B cell (primary cell): ENCODE results near the gene SLC35E1. TPM values are rescaled to one million over a fixed set of nuclear protein-coding genes. Genes with fewer than 3 reads are reported as not detected.

ENCODE experiments used
- ATAC-seq: fragments of 200-7000 bp; cut with Tn5 transposase; one replicate; pipeline ENCODE4 v1.10.0; 2021; ENCODE audit warnings: low read depth, mild to moderate bottlenecking, moderate number of reproducible peaks, moderate library complexity
- CTCF ChIA-PET: fragments of 350-600 bp; sonication (Branson Sonifier 250); formaldehyde crosslinking; loops from one replicate; lab custom pipeline; 2021; ENCODE audit warnings: antibody characterized with exemption, inconsistent platforms; lab: Charles Lee
- POLR2A ChIA-PET: fragments of 350-600 bp; sonication (Branson Sonifier 250); formaldehyde crosslinking; loops from one replicate; lab custom pipeline; 2021; ENCODE audit warnings: antibody characterized with exemption; lab: Charles Lee
- DNase-seq: peaks from one replicate; pipeline ENCODE4 v3.0.0; 2013
- H2AFZ ChIP-seq: 2 replicates; pipeline ENCODE4 v1.6.1; 2012; ENCODE audit warnings: mild to moderate bottlenecking, low read depth, low read length; ENCODE audit not compliant: insufficient read depth, poor library complexity, severe bottlenecking
- H3K27ac ChIP-seq, 2 donors: 1 replicate in 1 of 2; 2 replicates in 1 of 2; pipeline ENCODE4 v1.5.1; 2012 to 2013; ENCODE audit warnings: low read length in 2 of 2, mild to moderate bottlenecking in 2 of 2, moderate library complexity in 1 of 2
- H3K27me3 ChIP-seq, 4 experiments: fragments of 200-600 bp in 1 of 4; sonication (generic) in 1 of 4; replicated peaks in 1 of 4; 1 replicate in 2 of 4; 2 replicates in 2 of 4; pipeline versions ENCODE4 v1.6.1 to v1.7.0; 2013 to 2016; ENCODE audit warnings: low read length in 3 of 4, mild to moderate bottlenecking in 2 of 4, mixed read lengths in 1 of 4, moderate library complexity in 1 of 4; ENCODE audit not compliant: insufficient read depth in 4 of 4, control insufficient read depth in 3 of 4; ENCODE audit errors: control extremely low read depth in 1 of 4
- H3K36me3 ChIP-seq, 2 experiments: replicated peaks in 1 of 2; 1 replicate in 1 of 2; 2 replicates in 1 of 2; pipeline versions ENCODE4 v1.6.1 to v1.7.1; 2013; ENCODE audit warnings: low read length in 1 of 2; ENCODE audit not compliant: insufficient read depth in 2 of 2, control insufficient read depth in 1 of 2; ENCODE audit errors: control extremely low read depth in 1 of 2, extremely low read depth in 1 of 2
- H3K4me1 ChIP-seq, 2 donors: fragments of 200-600 bp in 1 of 2; sonication (generic) in 1 of 2; 1 replicate in 1 of 2; 2 replicates in 1 of 2; pipeline versions ENCODE4 v1.5.1 to v1.6.1; 2013 to 2017; ENCODE audit warnings: low read length in 2 of 2; ENCODE audit not compliant: control insufficient read depth in 2 of 2, insufficient read depth in 2 of 2
- H3K4me2 ChIP-seq: replicated peaks from 2 replicates; pipeline ENCODE3; 2012; ENCODE audit warnings: mild to moderate bottlenecking, low read depth, low read length; ENCODE audit not compliant: poor library complexity, severe bottlenecking
- H3K4me3 ChIP-seq, 5 experiments: fragments of 200-600 bp in 1 of 5; sonication (generic) in 1 of 5; 1 replicate in 3 of 5; 2 replicates in 2 of 5; pipeline versions ENCODE4 v1.5.1 to v1.7.0; 2011 to 2016; ENCODE audit warnings: low read length in 4 of 5, mild to moderate bottlenecking in 4 of 5, low read depth in 2 of 5, control low read depth in 1 of 5, moderate library complexity in 1 of 5; ENCODE audit not compliant: insufficient read depth in 1 of 5; ENCODE audit errors: control extremely low read depth in 1 of 5, extremely low read depth in 1 of 5
- H3K79me2 ChIP-seq: fragments of 200-600 bp; sonication (generic); one replicate; pipeline ENCODE4 v1.6.0; 2016; ENCODE audit warnings: low read length; ENCODE audit not compliant: control insufficient read depth, insufficient read depth
- H3K9ac ChIP-seq: fragments of 200-600 bp; sonication (generic); 2 replicates; pipeline ENCODE4 v1.6.1; 2017; ENCODE audit warnings: mild to moderate bottlenecking, low read length, moderate library complexity
- H3K9me3 ChIP-seq, 3 donors: one replicate each; pipeline versions ENCODE4 v1.6.1 to v1.7.1; 2013; ENCODE audit warnings: low read length in 2 of 3; ENCODE audit not compliant: control insufficient read depth in 2 of 3, insufficient read depth in 1 of 3; ENCODE audit errors: control extremely low read depth in 1 of 3
- H4K20me1 ChIP-seq: 2 replicates; pipeline ENCODE4 v1.6.0; 2012; ENCODE audit warnings: mild to moderate bottlenecking, low read length; ENCODE audit not compliant: insufficient read depth, control insufficient read depth, poor library complexity, severe bottlenecking
- H3K27ac Mint-ChIP-seq: one replicate; pipeline ENCODE4 v1.8.0; 2021; ENCODE audit warnings: mixed read lengths
- H3K27me3 Mint-ChIP-seq: one replicate; pipeline ENCODE4 v1.8.0; 2021; ENCODE audit warnings: mixed read lengths
- H3K4me1 Mint-ChIP-seq: one replicate; pipeline ENCODE4 v1.8.0; 2021; ENCODE audit warnings: mixed read lengths
- H3K4me3 Mint-ChIP-seq: one replicate; pipeline ENCODE4 v1.8.0; 2021; ENCODE audit warnings: mixed read lengths
- H3K9me3 Mint-ChIP-seq: one replicate; pipeline ENCODE4 v1.8.0; 2022; ENCODE audit warnings: mixed read lengths; ENCODE audit not compliant: insufficient read depth
- EZH2 ChIP-seq: IDR thresholded peaks from 2 replicates; pipeline ENCODE4 v1.6.1; 2012; ENCODE audit warnings: borderline replicate concordance, low read depth, mild to moderate bottlenecking, moderate library complexity, low read length; ENCODE audit not compliant: insufficient read depth, poor library complexity, severe bottlenecking
- WGBS: methylation state at CpG from one replicate; pipeline ENCODE4 v1.1.5; 2013; ENCODE audit warnings: missing lambda C conversion rate; ENCODE audit not compliant: insufficient coverage; 5-methylcytosine and 5-hydroxymethylcytosine counted together
- intact Hi-C: fragments of 100-400 bp; cut with micrococcal nuclease; formaldehyde crosslinking; loops from one replicate; pipeline ENCODE4 v1.10.0; 2022
- polyA plus RNA-seq: library from polyadenylated mRNA; depleted of rRNA; stranded (reverse); fragments of >200 nt; gene quantifications from 2 replicates; pipeline ENCODE4 v1.2.3, GENCODE V29; 2012
- total RNA-seq, 2 donors: library from RNA; stranded (reverse); fragments of 120-200 nt in 1 of 2; gene quantifications; 1 replicate in 1 of 2; 2 replicates in 1 of 2; pipeline versions ENCODE4 v1.2.3 to v1.2.4, GENCODE V29; 2013 to 2022
- TF ChIP-seq, protein P1 (sequence below): fragments of 200-600 bp; IDR thresholded peaks from one replicate; pipeline ENCODE4 v1.8.0; 2022; ENCODE audit warnings: antibody characterized with exemption, mild to moderate bottlenecking

SLC35E1 gene
- total and polyA plus RNA-seq, 2 donors (not counting 1 experiment from before 2014, with no cell fraction given): 23.4 to 46.8 TPM

DNA sequence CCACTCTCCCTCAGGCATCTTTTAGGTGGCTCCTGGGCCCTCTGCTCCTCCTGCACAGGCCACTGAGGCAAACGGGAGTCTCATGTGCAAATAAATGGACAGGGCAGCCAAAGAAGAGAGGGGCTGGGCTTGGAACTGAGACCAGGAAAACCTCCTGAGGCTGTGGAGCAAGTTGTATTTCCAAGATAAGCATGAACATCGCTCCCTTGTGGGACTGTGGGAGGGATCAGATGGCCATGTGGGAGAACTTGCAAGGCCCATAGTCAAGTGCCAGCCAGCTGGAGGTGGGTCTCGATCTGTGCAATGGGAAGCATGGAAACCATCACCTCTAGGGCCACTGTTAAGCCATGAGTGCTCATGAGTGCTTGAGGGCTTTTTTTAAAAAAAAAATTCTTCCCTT, 30.9 kb upstream of the SLC35E1 start:
- H3K27me3 ChIP-seq: no peaks in the 10 kb centered on the region
- ChIA-PET CTCF (no interaction called here), POLR2A (no interaction called here)
- intact Hi-C loops: no loop called here
- H3K4me1 Mint-ChIP-seq: peaks cover 67% of the 10 kb centered on the region
- no peaks in the 10 kb centered on the region for H3K27me3 Mint-ChIP-seq
- WGBS: 90% methylated on average over 2 of the region's 3 CpGs
- peaks cover 0 to 5% (median 0%) of the 10 kb centered on the region in 3 donors for H3K9me3 ChIP-seq
- no peak overlapping the region for H3K9ac ChIP-seq
- peaks cover 100% of the 10 kb centered on the region for H3K79me2 ChIP-seq
- H3K9me3 Mint-ChIP-seq: no peaks in the 10 kb centered on the region
- peaks cover 15 to 50% of the 10 kb centered on the region in 2 donors for H3K4me1 ChIP-seq
- no peak overlapping the region for H3K4me3 Mint-ChIP-seq
- DNase-seq (no peak), ATAC-seq (no peak)
- H3K27ac Mint-ChIP-seq: no peak overlapping the region
- H2AFZ ChIP-seq: no peak overlapping the region
- H3K4me2 ChIP-seq: no peak overlapping the region
- H4K20me1 ChIP-seq: peaks cover 90% of the 10 kb centered on the region
- H3K27ac ChIP-seq: no peak overlapping the region
- no peak overlapping the region for H3K4me3 ChIP-seq
- TF ChIP-seq, protein P1, sequence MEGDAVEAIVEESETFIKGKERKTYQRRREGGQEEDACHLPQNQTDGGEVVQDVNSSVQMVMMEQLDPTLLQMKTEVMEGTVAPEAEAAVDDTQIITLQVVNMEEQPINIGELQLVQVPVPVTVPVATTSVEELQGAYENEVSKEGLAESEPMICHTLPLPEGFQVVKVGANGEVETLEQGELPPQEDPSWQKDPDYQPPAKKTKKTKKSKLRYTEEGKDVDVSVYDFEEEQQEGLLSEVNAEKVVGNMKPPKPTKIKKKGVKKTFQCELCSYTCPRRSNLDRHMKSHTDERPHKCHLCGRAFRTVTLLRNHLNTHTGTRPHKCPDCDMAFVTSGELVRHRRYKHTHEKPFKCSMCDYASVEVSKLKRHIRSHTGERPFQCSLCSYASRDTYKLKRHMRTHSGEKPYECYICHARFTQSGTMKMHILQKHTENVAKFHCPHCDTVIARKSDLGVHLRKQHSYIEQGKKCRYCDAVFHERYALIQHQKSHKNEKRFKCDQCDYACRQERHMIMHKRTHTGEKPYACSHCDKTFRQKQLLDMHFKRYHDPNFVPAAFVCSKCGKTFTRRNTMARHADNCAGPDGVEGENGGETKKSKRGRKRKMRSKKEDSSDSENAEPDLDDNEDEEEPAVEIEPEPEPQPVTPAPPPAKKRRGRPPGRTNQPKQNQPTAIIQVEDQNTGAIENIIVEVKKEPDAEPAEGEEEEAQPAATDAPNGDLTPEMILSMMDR: no peak
- no peak for TF ChIP-seq EZH2
- peaks cover 0 to 11% of the 10 kb centered on the region in 2 experiments for H3K36me3 ChIP-seq

DNA sequence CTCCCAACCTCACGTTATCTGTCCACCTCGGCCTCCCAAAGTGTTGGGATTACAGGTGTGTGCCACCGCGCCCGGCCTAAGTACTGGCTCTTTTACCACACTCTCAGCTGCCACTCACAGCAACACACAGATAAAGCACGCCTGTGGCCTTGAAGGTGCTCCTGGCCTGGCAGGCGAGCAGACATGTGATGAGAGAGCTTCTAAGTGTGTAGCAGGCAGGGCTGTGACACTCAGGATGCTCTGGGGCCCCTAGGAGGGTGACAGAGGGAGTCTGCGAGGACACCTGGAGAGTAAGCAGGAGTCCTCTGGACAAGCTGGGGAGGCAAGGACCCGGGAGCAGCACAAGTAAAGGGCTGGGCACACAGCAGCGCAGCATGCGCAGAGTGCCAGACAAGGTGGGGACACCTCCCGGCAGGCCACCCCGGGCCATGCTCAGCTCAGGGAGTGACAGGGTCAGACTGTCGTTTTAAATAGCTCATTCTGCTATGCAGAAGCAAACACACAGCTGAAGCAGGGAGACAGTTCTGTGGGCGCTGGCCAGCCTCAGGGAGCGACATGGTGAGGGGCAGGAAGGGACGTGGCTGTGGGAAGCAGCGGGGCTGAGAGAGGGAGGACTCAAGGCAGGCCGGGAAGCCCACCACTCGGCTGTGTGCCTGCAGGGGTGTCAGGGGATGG, 29.3 kb upstream of the SLC35E1 start:
- peaks cover 10 to 40% of the 10 kb centered on the region in 2 donors for H3K4me1 ChIP-seq
- ATAC-seq (no peak), DNase-seq (no peak)
- H3K9me3 ChIP-seq: peaks cover 0 to 5% (median 0%) of the 10 kb centered on the region in 3 donors
- CTCF ChIA-PET: no interaction called here
- H3K27ac ChIP-seq: no peak overlapping the region
- Mint-ChIP-seq H3K4me3 (no peak overlapping the region), H3K27ac (no peak overlapping the region), H3K27me3 (no peaks in the 10 kb centered on the region), H3K9me3 (no peaks in the 10 kb centered on the region), H3K4me1 (peaks cover 65% of the 10 kb centered on the region)
- H2AFZ ChIP-seq: no peak overlapping the region
- POLR2A ChIA-PET: interaction anchor here (0.6 kb wide), 1 partner anchor 228 kb away, joined by 6 read pairs; no protein-coding TSS in a partner anchor
- no peaks in the 10 kb centered on the region for H3K27me3 ChIP-seq
- peaks cover 0 to 9% of the 10 kb centered on the region in 2 experiments for H3K36me3 ChIP-seq
- no peak overlapping the region for H3K9ac ChIP-seq
- no peak overlapping the region for H3K4me2 ChIP-seq
- TF ChIP-seq EZH2: no peak
- TF ChIP-seq, protein P1: no peak
- intact Hi-C loops: no loop called here
- H3K79me2 ChIP-seq: peaks cover 100% of the 10 kb centered on the region
- H3K4me3 ChIP-seq: no peak overlapping the region
- H4K20me1 ChIP-seq: peaks cover 95% of the 10 kb centered on the region
- WGBS: 98% methylated on average over 16 of the region's 20 CpGs
